OCI-LY7 (cell line): ENCODE results near the gene RUNX1. TPM values are rescaled to one million over a fixed set of nuclear protein-coding genes. Genes with fewer than 3 reads are reported as not detected.

Source experiments
- BruUV-seq: library from RNA; stranded (reverse); fragments of 400-500 nt; replicated peaks from 2 replicates; lab custom pipeline; 2021; lab: Mats Ljungman, UMichigan
- CTCF ChIA-PET: fragments of 300-600 bp; sonication (Branson Sonifier 250); formaldehyde crosslinking; loops from one replicate; lab custom pipeline; 2022; ENCODE audit warnings: antibody characterized with exemption; ENCODE audit not compliant: unreplicated experiment; lab: Charles Lee
- POLR2A ChIA-PET: fragments of 300-600 bp; sonication (Branson Sonifier 250); formaldehyde crosslinking; loops from one replicate; lab custom pipeline; 2022; ENCODE audit warnings: antibody characterized with exemption; lab: Charles Lee
- DNase-seq: peaks from one replicate; pipeline ENCODE4 v3.0.0-alpha.2; 2015; ENCODE audit warnings: low spot score
- H2AFZ ChIP-seq: fragments of 200-600 bp; sonication (generic), shearing (Covaris generic); 2 replicates; pipeline ENCODE4 v1.6.1; 2014; ENCODE audit warnings: mild to moderate bottlenecking, antibody characterized with exemption, low read length, moderate library complexity
- H3K27ac ChIP-seq: fragments of 200-600 bp; sonication (generic); 2 replicates; pipeline ENCODE4 v1.5.1; 2014; ENCODE audit warnings: mixed run types, low read depth, mild to moderate bottlenecking, moderate library complexity, low read length, inconsistent platforms; ENCODE audit not compliant: poor library complexity, severe bottlenecking
- H3K36me3 ChIP-seq: fragments of 200-600 bp; sonication (generic); 2 replicates; pipeline ENCODE4 v1.6.1; 2014; ENCODE audit warnings: mild to moderate bottlenecking, antibody characterized with exemption, low read length, moderate library complexity, mixed read lengths; ENCODE audit not compliant: insufficient read depth
- H3K4me1 ChIP-seq: fragments of 200-600 bp; sonication (generic); 2 replicates; pipeline ENCODE4 v1.5.1; 2014; ENCODE audit warnings: mild to moderate bottlenecking, low read length; ENCODE audit not compliant: insufficient read depth, poor library complexity, severe bottlenecking
- H3K4me2 ChIP-seq: fragments of 200-600 bp; sonication (generic); 2 replicates; pipeline ENCODE4 v1.6.1; 2014; ENCODE audit warnings: mild to moderate bottlenecking, low read length
- H3K4me3 ChIP-seq: fragments of 200-600 bp; sonication (generic); 2 replicates; pipeline ENCODE4 v1.5.1; 2014; ENCODE audit warnings: mild to moderate bottlenecking, low read depth, low read length; ENCODE audit not compliant: poor library complexity, severe bottlenecking
- H3K79me2 ChIP-seq: fragments of 200-600 bp; sonication (generic); 2 replicates; pipeline ENCODE4 v1.6.1; 2016; ENCODE audit warnings: low read depth, mild to moderate bottlenecking, low read length, moderate library complexity, mixed read lengths; ENCODE audit not compliant: insufficient read depth
- H3K9me2 ChIP-seq: fragments of 200-600 bp; sonication (generic); 2 replicates; pipeline ENCODE4 v1.6.1; 2016; ENCODE audit warnings: mild to moderate bottlenecking, low read length, mixed read lengths; ENCODE audit not compliant: insufficient read depth
- H3K9me3 ChIP-seq: fragments of 200-600 bp; sonication (generic); 2 replicates; pipeline ENCODE4 v1.6.1; 2014; ENCODE audit warnings: mild to moderate bottlenecking, mixed run types, low read length, mixed read lengths
- H4K20me1 ChIP-seq: fragments of 200-600 bp; sonication (generic); 2 replicates; pipeline ENCODE4 v1.6.1; 2014; ENCODE audit warnings: mild to moderate bottlenecking, antibody characterized with exemption, low read length, moderate library complexity, mixed read lengths; ENCODE audit not compliant: insufficient read depth
- EZH2phosphoT487 ChIP-seq: fragments of 200-600 bp; sonication (generic); IDR thresholded peaks from 2 replicates; pipeline ENCODE4 v1.6.1; 2018; ENCODE audit warnings: low read depth, borderline replicate concordance, mild to moderate bottlenecking, mixed run types, antibody characterized with exemption, low read length, moderate library complexity, mixed read lengths
- intact Hi-C: fragments of 100-400 bp; cut with micrococcal nuclease; formaldehyde crosslinking; loops from one replicate; pipeline ENCODE4 v1.10.0; 2022; ENCODE audit not compliant: unreplicated experiment
- total RNA-seq, 2 experiments: library from RNA; depleted of rRNA in 1 of 2; stranded (reverse); fragments of >200 nt in 1 of 2; shearing (Covaris generic) in 1 of 2; gene quantifications; 2 replicates each; pipeline ENCODE4 v1.2.3, GENCODE V29; 2014 to 2022
- TF ChIP-seq, protein P1 (sequence below): fragments of 200-600 bp; sonication (generic); conservative IDR thresholded peaks from 2 replicates; pipeline ENCODE4 v1.5.1; 2014; ENCODE audit warnings: mild to moderate bottlenecking, antibody characterized with exemption, low read length, moderate library complexity, mixed read lengths

RUNX1 gene
- total RNA-seq, 2 experiments from 2014 or later: 30.5 to 40.8 TPM

DNA sequence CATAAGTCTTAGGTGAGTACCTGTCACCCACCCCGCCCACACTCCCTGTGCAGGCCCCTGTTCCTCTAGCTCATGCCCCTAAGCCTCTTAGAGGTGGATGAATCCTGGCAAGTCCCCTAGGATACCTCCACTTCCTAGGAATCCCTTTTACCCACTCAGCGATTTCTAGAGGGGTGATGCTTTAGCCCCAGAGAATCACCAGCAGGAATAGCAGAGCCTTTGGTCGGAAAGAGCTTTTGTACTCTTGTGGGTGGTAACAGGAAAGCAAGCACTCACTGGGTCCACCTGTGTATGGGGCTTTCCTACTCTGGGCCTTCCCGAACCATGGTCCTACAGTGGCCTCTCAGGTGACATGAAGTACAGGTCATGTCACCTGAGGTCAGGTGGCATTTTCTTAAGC lies 207.9 kb downstream of the RUNX1 start:
- Histone ChIP-seq H3K4me1 (peaks cover 19% of the 10 kb centered on the region), H3K36me3 (peaks cover 29% of the 10 kb centered on the region; the same call in 1 of the 2 replicates), H2AFZ (no peak overlapping the region), H4K20me1 (no peaks in the 10 kb centered on the region), H3K4me3 (no peak overlapping the region), H3K27ac (no peak overlapping the region), H3K9me3 (no peaks in the 10 kb centered on the region), H3K79me2 (no peaks in the 10 kb centered on the region), H3K4me2 (no peak overlapping the region), H3K9me2 (no peaks in the 10 kb centered on the region)
- TF ChIP-seq, protein P1, sequence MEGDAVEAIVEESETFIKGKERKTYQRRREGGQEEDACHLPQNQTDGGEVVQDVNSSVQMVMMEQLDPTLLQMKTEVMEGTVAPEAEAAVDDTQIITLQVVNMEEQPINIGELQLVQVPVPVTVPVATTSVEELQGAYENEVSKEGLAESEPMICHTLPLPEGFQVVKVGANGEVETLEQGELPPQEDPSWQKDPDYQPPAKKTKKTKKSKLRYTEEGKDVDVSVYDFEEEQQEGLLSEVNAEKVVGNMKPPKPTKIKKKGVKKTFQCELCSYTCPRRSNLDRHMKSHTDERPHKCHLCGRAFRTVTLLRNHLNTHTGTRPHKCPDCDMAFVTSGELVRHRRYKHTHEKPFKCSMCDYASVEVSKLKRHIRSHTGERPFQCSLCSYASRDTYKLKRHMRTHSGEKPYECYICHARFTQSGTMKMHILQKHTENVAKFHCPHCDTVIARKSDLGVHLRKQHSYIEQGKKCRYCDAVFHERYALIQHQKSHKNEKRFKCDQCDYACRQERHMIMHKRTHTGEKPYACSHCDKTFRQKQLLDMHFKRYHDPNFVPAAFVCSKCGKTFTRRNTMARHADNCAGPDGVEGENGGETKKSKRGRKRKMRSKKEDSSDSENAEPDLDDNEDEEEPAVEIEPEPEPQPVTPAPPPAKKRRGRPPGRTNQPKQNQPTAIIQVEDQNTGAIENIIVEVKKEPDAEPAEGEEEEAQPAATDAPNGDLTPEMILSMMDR: no peak
- no peak for TF ChIP-seq EZH2phosphoT487
- DNase-seq: no peak
- no TSS peak for BruUV-seq
- intact Hi-C loops: no loop called here
- ChIA-PET POLR2A (interaction anchor here (0.5 to 1.1 kb wide), 2 partner anchors 13 to 15 kb away, joined by 3 read pairs; no protein-coding TSS in a partner anchor), CTCF (no interaction called here)

DNA sequence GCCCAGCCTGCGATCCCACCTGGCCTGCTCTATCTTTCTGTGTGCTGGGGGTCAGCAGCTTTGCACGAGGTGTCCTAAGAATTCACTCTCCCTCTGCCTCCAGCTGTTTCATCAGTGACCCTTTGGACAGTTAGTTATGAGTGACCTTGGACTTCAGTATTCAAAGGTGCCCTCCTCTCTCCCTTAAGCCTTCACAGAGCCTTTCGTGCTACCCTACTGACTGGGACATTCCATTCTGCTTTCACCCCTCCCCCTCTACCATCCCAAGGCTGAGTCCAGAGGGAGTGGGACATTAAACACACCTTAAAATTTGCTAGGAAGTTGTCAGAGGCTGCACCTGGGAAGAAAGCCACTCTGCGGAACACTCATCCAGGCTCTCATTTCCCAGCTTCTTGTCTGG lies 208.4 kb downstream of the RUNX1 start:
- Histone ChIP-seq H3K4me2 (no peak overlapping the region), H3K4me1 (peaks cover 15% of the 10 kb centered on the region), H3K9me2 (no peaks in the 10 kb centered on the region), H3K36me3 (peaks cover 29% of the 10 kb centered on the region; the same call in 1 of the 2 replicates), H3K79me2 (no peaks in the 10 kb centered on the region), H2AFZ (no peak overlapping the region), H3K27ac (no peak overlapping the region), H4K20me1 (no peaks in the 10 kb centered on the region), H3K9me3 (no peaks in the 10 kb centered on the region), H3K4me3 (no peak overlapping the region)
- TF ChIP-seq EZH2phosphoT487: no peak
- TF ChIP-seq, protein P1: no peak
- ChIA-PET POLR2A (interaction anchor here (1.1 kb wide), 1 partner anchor 12 kb away, joined by 3 read pairs; no protein-coding TSS in a partner anchor), CTCF (no interaction called here)
- BruUV-seq: no TSS peak
- intact Hi-C loops: no loop called here
- DNase-seq: no peak

DNA sequence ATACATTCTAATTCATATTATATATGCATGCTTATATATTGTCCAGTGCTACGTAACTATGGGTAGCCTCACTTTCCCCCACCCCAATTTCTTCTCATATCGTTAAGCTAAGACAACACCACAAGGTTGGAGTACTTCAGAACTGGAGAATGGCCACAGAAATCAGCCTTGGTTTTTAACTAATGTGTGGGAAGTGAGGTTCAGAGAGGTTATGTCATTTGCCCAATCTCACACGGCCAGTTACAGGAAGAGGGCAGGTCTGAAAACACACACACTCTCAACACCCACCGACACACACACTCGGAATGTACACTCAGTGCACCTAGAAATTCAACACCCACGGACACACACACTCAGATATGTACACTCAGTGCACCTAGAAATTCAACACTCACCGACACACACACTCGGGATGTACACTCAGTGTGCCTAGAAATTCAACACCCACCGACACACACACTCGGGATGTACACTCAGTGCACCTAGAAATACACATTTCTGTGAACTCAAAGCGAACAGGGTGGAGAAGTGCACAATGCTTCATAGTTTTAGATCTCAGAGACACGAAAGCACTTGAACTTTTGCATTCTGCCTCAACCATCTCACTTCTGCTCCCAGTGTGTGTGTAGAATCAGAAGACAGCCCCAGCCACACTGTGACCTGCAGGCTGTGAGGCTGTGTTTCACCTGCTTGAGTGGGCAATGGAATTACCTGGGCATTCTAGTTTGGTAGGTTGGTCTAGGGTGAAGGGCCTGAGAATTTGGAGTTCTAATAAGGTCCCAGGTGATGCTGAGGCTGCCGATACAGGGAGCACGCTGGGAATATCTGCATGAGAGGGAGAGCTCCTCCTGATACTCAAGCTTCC lies 209.9 kb downstream of the RUNX1 start:
- TF ChIP-seq, protein P1: no peak
- no peak for TF ChIP-seq EZH2phosphoT487
- no peaks in the 10 kb centered on the region for H3K4me1 ChIP-seq
- ChIA-PET CTCF (no interaction called here), POLR2A (no interaction called here)
- no peaks in the 10 kb centered on the region for H4K20me1 ChIP-seq
- DNase-seq: no peak
- H3K9me2 ChIP-seq: no peaks in the 10 kb centered on the region
- H3K4me3 ChIP-seq: no peak overlapping the region
- no peak overlapping the region for H2AFZ ChIP-seq
- no peaks in the 10 kb centered on the region for H3K79me2 ChIP-seq
- no peak overlapping the region for H3K27ac ChIP-seq
- no peaks in the 10 kb centered on the region for H3K9me3 ChIP-seq
- H3K4me2 ChIP-seq: no peak overlapping the region
- intact Hi-C loops: no loop called here
- H3K36me3 ChIP-seq: peaks cover 26% of the 10 kb centered on the region
- no TSS peak for BruUV-seq
